IPS-15b (cell line): ENCODE measurements around the gene CDC42.

Experiments
- H3K27me3 ChIP-seq: one replicate; pipeline ENCODE4 v1.6.1; 2013; ENCODE audit warnings: low read length; ENCODE audit not compliant: control insufficient read depth, insufficient read depth
- H3K36me3 ChIP-seq: one replicate; pipeline ENCODE4 v1.6.1; 2013; ENCODE audit warnings: low read length; ENCODE audit not compliant: control insufficient read depth, insufficient read depth
- H3K4me1 ChIP-seq: one replicate; pipeline ENCODE4 v1.6.1; 2013; ENCODE audit warnings: mild to moderate bottlenecking, low read length; ENCODE audit not compliant: control insufficient read depth, insufficient read depth
- H3K4me3 ChIP-seq: one replicate; pipeline ENCODE4 v1.5.1; 2013; ENCODE audit warnings: low read depth, low read length
- H3K9ac ChIP-seq: one replicate; pipeline ENCODE4 v1.6.1; 2013; ENCODE audit warnings: low read depth, mild to moderate bottlenecking, low read length
- H3K9me3 ChIP-seq: one replicate; pipeline ENCODE4 v1.6.1; 2013; ENCODE audit warnings: mild to moderate bottlenecking, low read length; ENCODE audit not compliant: control insufficient read depth, insufficient read depth

The CDC42 gene

GRCh38 chr1:22041505-22041904 lies 11.0 kb upstream of the CDC42 start:
- peaks cover 22% of the 10 kb centered on the region for H3K4me1 ChIP-seq
- H3K27me3 ChIP-seq: no peaks in the 10 kb centered on the region
- H3K9ac ChIP-seq: no peak overlapping the region
- no peaks in the 10 kb centered on the region for H3K36me3 ChIP-seq
- no peak overlapping the region for H3K4me3 ChIP-seq
- H3K9me3 ChIP-seq: no peaks in the 10 kb centered on the region

GRCh38 chr1:22043198-22043769 lies 9.2 kb upstream of the CDC42 start:
- Histone ChIP-seq H3K9ac (no peak overlapping the region), H3K36me3 (no peaks in the 10 kb centered on the region), H3K9me3 (no peaks in the 10 kb centered on the region), H3K4me1 (peaks cover 12% of the 10 kb centered on the region), H3K27me3 (no peaks in the 10 kb centered on the region), H3K4me3 (no peak overlapping the region)

- Histone ChIP-seq H3K9ac (no peak overlapping the region), H3K36me3 (no peaks in the 10 kb centered on the region), H3K27me3 (no peaks in the 10 kb centered on the region), H3K9me3 (no peaks in the 10 kb centered on the region), H3K4me3 (no peak overlapping the region), H3K4me1 (peaks cover 12% of the 10 kb centered on the region)
Measured at GRCh38 chr1:22044690-22045420, 7.7 kb upstream of the CDC42 start.

GRCh38 chr1:22045604-22046228 lies 6.8 kb upstream of the CDC42 start:
- no peaks in the 10 kb centered on the region for H3K36me3 ChIP-seq
- no peaks in the 10 kb centered on the region for H3K27me3 ChIP-seq
- H3K4me1 ChIP-seq: peaks cover 8% of the 10 kb centered on the region
- no peaks in the 10 kb centered on the region for H3K9me3 ChIP-seq
- no peak overlapping the region for H3K4me3 ChIP-seq
- no peak overlapping the region for H3K9ac ChIP-seq

GRCh38 chr1:22048351-22049192 lies 3.9 kb upstream of the CDC42 start:
- no peak overlapping the region for H3K9ac ChIP-seq
- peaks cover 8% of the 10 kb centered on the region for H3K4me1 ChIP-seq
- no peak overlapping the region for H3K4me3 ChIP-seq
- no peaks in the 10 kb centered on the region for H3K27me3 ChIP-seq
- no peaks in the 10 kb centered on the region for H3K36me3 ChIP-seq
- no peaks in the 10 kb centered on the region for H3K9me3 ChIP-seq

- Histone ChIP-seq H3K36me3 (no peaks in the 10 kb centered on the region), H3K4me3 (no peak overlapping the region), H3K9ac (no peak overlapping the region), H3K4me1 (no peaks in the 10 kb centered on the region), H3K27me3 (no peaks in the 10 kb centered on the region), H3K9me3 (no peaks in the 10 kb centered on the region)
Measured at GRCh38 chr1:22050330-22050729, 2.2 kb upstream of the CDC42 start.

GRCh38 chr1:22051607-22052114 lies 848 bp upstream of the CDC42 start:
- H3K36me3 ChIP-seq: no peaks in the 10 kb centered on the region
- no peak overlapping the region for H3K4me3 ChIP-seq
- no peaks in the 10 kb centered on the region for H3K27me3 ChIP-seq
- no peak overlapping the region for H3K9ac ChIP-seq
- no peaks in the 10 kb centered on the region for H3K9me3 ChIP-seq
- H3K4me1 ChIP-seq: peaks cover 2% of the 10 kb centered on the region

GRCh38 chr1:22053017-22053860 lies 730 bp downstream of the CDC42 start:
- H3K9ac ChIP-seq: peak overlapping the region; percentile 85
- H3K4me3 ChIP-seq: peak overlapping the region; percentile 83
- H3K36me3 ChIP-seq: no peaks in the 10 kb centered on the region
- H3K27me3 ChIP-seq: no peaks in the 10 kb centered on the region
- peaks cover 2% of the 10 kb centered on the region for H3K4me1 ChIP-seq
- no peaks in the 10 kb centered on the region for H3K9me3 ChIP-seq

- H3K27me3 ChIP-seq: no peaks in the 10 kb centered on the region
- H3K4me1 ChIP-seq: peaks cover 2% of the 10 kb centered on the region
- no peaks in the 10 kb centered on the region for H3K9me3 ChIP-seq
- peak overlapping the region; percentile 85 for H3K9ac ChIP-seq
- H3K36me3 ChIP-seq: no peaks in the 10 kb centered on the region
- peak overlapping the region; percentile 83 for H3K4me3 ChIP-seq
Measured at GRCh38 chr1:22053861-22054770, 1.6 kb downstream of the CDC42 start.

GRCh38 chr1:22055463-22055862 lies 3.0 kb downstream of the CDC42 start:
- Histone ChIP-seq H3K9me3 (no peaks in the 10 kb centered on the region), H3K27me3 (no peaks in the 10 kb centered on the region), H3K9ac (no peak overlapping the region), H3K36me3 (no peaks in the 10 kb centered on the region), H3K4me1 (peaks cover 2% of the 10 kb centered on the region), H3K4me3 (no peak overlapping the region)
